ENCODE data around the gene GFER. TPM values are rescaled to one million over a fixed set of nuclear protein-coding genes. Genes with fewer than 3 reads are reported as not detected.

The GFER gene
- total RNA-seq, 1 experiment from 2014 or later, result 58.5 TPM

- ATAC-seq (peak; percentile 34), DNase-seq (ENCODE audit: low spot score) (peak; percentile 92)
- H3K9me3 Mint-ChIP-seq, result no peaks in the 10 kb centered on the region
- peak within 1 kb of the TSS; percentile 93 for H3K4me3 Mint-ChIP-seq
- H3K36me3 Mint-ChIP-seq, result peaks cover 33% of the 10 kb centered on the region
- peaks cover 6% of the 10 kb centered on the region for H3K27me3 Mint-ChIP-seq (ENCODE audit: low read depth)
- peak within 1 kb of the TSS; percentile 77 for H3K27ac Mint-ChIP-seq
- CTCF ChIA-PET, result interaction anchor here (0.8 to 1.3 kb wide), 3 partner anchors 13 to 181 kb away, joined by 3 to 6 read pairs (median 3); no protein-coding TSS in a partner anchor
- POLR2A ChIA-PET, result interaction anchor here (0.6 to 1.1 kb wide), 2 partner anchors 16 to 23 kb away, joined by 3 to 8 read pairs; no protein-coding TSS in a partner anchor
- H3K4me1 Mint-ChIP-seq, result peaks cover 34% of the 10 kb centered on the region
- TF ChIP-seq USF1 (CRISPR knock-in tag; IDR thresholded peaks at IDR 0.05), result no peak
- TF ChIP-seq NR2C2 (CRISPR knock-in tag; IDR thresholded peaks at IDR 0.05), result no peak
- no peak for TF ChIP-seq AR (CRISPR knock-in tag; IDR thresholded peaks at IDR 0.05)
- no peak for TF ChIP-seq ZNF396 (CRISPR knock-in tag; IDR thresholded peaks at IDR 0.05; ENCODE audit: borderline replicate concordance)
- TF ChIP-seq, protein P1, sequence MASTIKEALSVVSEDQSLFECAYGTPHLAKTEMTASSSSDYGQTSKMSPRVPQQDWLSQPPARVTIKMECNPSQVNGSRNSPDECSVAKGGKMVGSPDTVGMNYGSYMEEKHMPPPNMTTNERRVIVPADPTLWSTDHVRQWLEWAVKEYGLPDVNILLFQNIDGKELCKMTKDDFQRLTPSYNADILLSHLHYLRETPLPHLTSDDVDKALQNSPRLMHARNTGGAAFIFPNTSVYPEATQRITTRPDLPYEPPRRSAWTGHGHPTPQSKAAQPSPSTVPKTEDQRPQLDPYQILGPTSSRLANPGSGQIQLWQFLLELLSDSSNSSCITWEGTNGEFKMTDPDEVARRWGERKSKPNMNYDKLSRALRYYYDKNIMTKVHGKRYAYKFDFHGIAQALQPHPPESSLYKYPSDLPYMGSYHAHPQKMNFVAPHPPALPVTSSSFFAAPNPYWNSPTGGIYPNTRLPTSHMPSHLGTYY (CRISPR knock-in tag; IDR thresholded peaks at IDR 0.05), result peak; percentile 84; the same call in 1 of the 2 replicates
- TF ChIP-seq, protein P2, sequence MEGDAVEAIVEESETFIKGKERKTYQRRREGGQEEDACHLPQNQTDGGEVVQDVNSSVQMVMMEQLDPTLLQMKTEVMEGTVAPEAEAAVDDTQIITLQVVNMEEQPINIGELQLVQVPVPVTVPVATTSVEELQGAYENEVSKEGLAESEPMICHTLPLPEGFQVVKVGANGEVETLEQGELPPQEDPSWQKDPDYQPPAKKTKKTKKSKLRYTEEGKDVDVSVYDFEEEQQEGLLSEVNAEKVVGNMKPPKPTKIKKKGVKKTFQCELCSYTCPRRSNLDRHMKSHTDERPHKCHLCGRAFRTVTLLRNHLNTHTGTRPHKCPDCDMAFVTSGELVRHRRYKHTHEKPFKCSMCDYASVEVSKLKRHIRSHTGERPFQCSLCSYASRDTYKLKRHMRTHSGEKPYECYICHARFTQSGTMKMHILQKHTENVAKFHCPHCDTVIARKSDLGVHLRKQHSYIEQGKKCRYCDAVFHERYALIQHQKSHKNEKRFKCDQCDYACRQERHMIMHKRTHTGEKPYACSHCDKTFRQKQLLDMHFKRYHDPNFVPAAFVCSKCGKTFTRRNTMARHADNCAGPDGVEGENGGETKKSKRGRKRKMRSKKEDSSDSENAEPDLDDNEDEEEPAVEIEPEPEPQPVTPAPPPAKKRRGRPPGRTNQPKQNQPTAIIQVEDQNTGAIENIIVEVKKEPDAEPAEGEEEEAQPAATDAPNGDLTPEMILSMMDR (IDR thresholded peaks at IDR 0.05), result no peak
- no peak for TF ChIP-seq EMX1 (CRISPR knock-in tag; IDR thresholded peaks at IDR 0.05)
- 0 out of 2 replicates have a peak, but pooled peaks have one; percentile 62 for TF ChIP-seq TCF7 (CRISPR knock-in tag; IDR thresholded peaks at IDR 0.05; ENCODE audit: low read depth)
- no peak for TF ChIP-seq ZNF281 (CRISPR knock-in tag; IDR thresholded peaks at IDR 0.05)
- TF ChIP-seq MYBL2 (CRISPR knock-in tag; IDR thresholded peaks at IDR 0.05), result no peak; the same call in 1 of the 2 replicates
- no peak for TF ChIP-seq IRF2 (CRISPR knock-in tag; IDR thresholded peaks at IDR 0.05; ENCODE audit: borderline replicate concordance, low read depth)
- peak; percentile 77 for TF ChIP-seq FOXK1 (CRISPR knock-in tag; IDR thresholded peaks at IDR 0.05)
- TF ChIP-seq NFATC4 (CRISPR knock-in tag; IDR thresholded peaks at IDR 0.05), result no peak
- TF ChIP-seq ZNF317 (CRISPR knock-in tag; IDR thresholded peaks at IDR 0.05; ENCODE audit: borderline replicate concordance, low read depth), result no peak
- peak; percentile 96 for TF ChIP-seq HMGXB4 (CRISPR knock-in tag; IDR thresholded peaks at IDR 0.05)
- TF ChIP-seq TEAD1 (CRISPR knock-in tag; IDR thresholded peaks at IDR 0.05), result peak; percentile 83
- 0 out of 2 replicates have a peak, but pooled peaks have one; percentile 17 for TF ChIP-seq ZNF423 (CRISPR knock-in tag; IDR thresholded peaks at IDR 0.05)
- TF ChIP-seq E2F4 (CRISPR knock-in tag; IDR thresholded peaks at IDR 0.05; ENCODE audit: borderline replicate concordance, low read depth), result no peak
- TF ChIP-seq PRDM15 (CRISPR knock-in tag; IDR thresholded peaks at IDR 0.05), result no peak
- TF ChIP-seq MXD4 (CRISPR knock-in tag; IDR thresholded peaks at IDR 0.05; ENCODE audit: borderline replicate concordance), result no peak
Observed at GRCh38 chr16:1959269-1960039, 24.5 kb upstream of the GFER start, which contains the start of gene NDUFB10. TSS of gene NDUFB10 (plus strand) at chr16:1959538. CDS start at chr16:1959625, 87 bp downstream.
